NOMO-1 treated with DMSO at 0.1 percent for 48 hours (cell line): ENCODE results near the gene PCSK2.

Experiments used
- DNase-seq: peaks from one replicate; lab custom pipeline; 2025; ENCODE audit not compliant: unreplicated experiment; lab: John Stamatoyannopoulos, UW

PCSK2 gene

GRCh38 chr20:17470973-17471372 is 244.1 kb downstream of the PCSK2 start:
- no peak for DNase-seq

DNA sequence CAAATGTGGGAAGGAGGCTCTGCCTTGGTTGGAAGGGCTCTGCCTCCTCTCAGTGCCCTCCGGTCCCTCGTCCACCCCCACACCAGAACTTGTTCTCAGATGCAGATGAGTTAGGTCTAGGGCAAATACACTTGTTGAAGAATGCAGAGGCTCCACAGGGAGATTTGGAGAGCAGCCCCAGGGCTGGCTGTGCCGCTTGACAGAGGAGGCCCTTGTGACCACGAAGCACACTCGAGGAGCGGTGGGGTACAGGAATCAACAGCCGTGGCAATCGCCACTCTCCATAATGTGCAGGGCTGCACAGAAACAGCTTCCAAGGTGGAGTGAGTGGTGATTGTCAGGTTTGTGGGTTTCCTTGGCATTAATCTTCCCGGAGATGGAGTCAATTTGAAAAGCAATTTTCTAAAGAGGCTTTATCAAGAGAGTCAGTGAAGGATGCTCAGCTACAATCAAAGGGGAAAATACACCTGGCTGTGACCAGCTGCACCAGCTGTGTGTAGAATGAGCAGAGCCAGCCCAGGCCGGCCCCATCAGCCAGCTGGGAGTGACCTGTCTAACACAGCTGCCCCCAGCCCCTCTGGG is 244.9 kb downstream of the PCSK2 start:
- no peak for DNase-seq

DNA sequence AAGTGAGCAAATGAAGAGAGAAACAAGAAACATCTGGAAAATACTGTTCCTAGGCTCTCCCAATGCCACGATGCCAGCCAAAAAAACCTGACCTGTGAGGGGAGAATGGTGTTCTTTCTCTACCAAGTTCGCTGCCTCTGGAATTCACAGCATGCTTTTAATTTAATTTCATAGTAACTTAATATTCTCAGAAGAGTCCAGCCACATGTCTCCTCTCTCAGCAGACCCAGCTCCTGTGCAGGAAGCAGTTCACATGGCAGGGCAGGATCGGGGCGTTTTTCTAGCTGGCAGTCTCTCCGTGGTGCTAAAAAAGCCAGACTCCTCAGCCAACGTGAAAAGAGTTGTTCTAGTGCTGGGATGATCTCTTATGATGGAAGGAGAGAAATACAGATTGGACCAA is 246.8 kb downstream of the PCSK2 start:
- DNase-seq = no peak

- no peak for DNase-seq
Measured at GRCh38 chr20:17479063-17479657, 252.3 kb downstream of the PCSK2 start.

DNA sequence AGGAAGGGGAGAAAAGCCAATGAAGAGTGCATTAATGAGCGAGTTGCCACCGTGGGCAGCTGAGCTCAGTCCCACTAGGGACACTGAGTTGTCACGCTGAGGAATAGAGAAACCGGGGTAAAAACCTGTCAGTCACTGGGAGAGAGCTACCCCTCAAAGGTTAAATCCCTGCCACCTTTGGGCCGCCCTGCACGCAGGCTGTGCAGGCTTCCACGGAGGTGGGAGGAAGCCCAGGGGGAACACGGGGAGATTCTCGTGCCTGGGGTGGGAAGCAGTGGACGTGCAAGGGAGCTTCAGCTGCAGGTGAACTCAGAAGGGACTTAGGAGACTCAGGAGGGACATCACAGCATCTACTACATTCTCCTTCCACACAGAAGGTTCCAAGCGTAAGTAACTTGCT is 253.9 kb downstream of the PCSK2 start:
- no peak for DNase-seq

DNA sequence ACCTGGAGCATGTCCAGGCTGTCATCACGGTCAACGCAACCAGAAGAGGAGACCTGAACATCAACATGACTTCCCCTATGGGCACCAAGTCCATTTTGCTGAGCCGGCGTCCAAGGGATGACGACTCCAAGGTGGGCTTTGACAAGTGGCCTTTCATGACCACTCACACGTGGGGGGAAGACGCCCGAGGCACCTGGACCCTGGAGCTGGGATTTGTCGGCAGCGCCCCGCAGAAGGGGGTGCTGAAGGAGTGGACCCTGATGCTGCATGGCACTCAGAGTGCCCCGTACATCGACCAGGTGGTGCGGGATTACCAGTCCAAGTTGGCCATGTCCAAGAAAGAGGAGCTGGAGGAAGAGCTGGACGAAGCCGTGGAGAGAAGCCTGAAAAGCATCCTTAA is 254.8 kb downstream of the PCSK2 start:
- no peak for DNase-seq

- DNase-seq = no peak
Measured at GRCh38 chr20:17482536-17482935, 255.7 kb downstream of the PCSK2 start.

GRCh38 chr20:17485017-17485416 is 258.2 kb downstream of the PCSK2 start:
- no peak for DNase-seq

DNA sequence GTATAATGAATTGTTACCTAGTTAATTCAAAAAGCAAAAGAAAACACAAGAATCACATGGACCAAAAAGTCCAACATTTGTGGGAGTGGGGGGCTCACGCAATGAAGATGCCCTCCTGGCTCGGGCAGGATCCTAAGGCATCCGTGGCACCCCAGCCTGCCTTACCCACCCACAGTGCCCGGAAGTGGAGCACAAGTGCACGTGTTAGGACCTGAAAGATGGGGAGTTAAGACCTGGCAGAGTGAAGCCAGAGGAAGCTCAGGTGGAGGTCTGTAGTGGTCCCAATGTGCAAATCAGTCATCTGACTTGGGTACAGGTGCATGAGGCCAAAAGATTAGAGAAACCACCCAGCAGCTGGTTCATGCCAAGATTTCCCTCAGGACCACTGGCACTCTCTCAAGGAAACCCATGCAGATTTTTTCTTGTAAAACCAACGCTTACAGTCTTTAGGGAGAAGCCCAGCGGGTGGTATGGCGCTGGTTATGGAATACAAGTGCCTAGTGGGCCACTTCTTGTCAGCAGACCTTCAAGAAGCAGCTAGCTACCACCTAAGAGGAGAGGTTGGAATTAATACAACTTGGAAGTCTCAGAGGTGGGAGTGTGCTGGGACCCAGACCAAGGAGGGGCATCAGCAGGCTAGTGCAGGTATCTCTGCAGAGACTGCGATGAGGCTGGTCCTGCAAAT is 262.2 kb downstream of the PCSK2 start:
- no peak for DNase-seq

DNA sequence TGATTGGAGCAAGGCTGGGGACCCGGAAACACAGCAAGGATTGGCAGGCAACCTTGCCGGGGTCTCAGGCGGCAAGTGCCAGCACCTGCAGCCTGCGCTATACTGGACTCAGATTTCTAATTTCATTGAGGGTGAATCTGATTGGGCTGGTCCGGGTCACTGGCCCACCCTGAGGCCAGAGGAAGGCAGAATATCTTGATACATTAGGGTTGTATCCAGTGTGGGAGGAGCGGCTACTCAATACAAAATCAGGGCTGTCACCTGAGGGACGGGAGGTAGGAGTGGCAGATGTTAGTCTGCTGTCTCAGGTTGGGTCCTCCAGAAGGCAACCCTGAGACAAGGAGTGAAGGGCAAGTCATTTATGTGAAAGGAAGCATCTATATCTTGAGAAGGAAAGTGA is 263.7 kb downstream of the PCSK2 start:
- no peak for DNase-seq

DNA sequence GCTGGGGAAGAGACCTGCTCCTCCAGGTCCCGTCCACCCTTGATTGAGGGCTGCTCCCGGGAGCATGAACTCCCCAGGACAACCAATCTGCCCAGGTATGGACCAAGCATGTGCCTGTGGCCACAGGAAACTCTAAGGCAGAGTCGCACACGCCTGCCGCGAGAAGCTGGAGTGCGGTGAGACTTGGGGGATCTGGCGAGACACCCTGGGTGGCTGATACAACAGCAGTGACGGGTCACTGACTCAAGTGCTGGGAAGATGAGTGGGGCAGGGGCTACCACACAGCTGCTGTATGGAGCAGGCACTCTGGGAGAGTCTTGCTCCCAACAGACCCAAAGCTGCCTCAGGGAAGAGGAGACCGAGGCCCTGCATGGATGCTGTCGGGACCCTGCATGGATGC is 264.2 kb downstream of the PCSK2 start:
- DNase-seq = no peak

GRCh38 chr20:17491488-17491887 is 264.6 kb downstream of the PCSK2 start:
- no peak for DNase-seq

- DNase-seq = no peak
Measured at GRCh38 chr20:17493173-17493572, 266.3 kb downstream of the PCSK2 start.

DNA sequence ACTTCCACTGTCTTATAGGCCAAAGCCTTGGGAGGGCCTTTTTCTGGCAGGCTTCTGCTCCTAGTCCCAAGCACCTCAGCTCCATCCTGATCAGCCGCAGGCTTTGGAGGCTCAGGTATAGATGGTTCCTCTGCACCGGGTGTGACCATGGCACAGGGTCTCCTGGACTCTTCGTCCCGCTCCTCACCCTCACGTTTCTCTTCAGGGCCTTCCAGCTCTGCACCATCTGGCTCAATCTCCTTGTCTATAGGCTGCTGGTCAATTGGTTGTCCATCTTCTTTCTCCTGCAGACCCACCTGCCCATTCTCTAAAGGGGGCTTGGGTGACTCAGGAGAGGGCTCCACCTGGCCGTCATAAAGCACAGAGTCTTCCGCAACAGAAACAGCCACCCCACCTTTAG is 267.4 kb downstream of the PCSK2 start:
- no peak for DNase-seq

DNA sequence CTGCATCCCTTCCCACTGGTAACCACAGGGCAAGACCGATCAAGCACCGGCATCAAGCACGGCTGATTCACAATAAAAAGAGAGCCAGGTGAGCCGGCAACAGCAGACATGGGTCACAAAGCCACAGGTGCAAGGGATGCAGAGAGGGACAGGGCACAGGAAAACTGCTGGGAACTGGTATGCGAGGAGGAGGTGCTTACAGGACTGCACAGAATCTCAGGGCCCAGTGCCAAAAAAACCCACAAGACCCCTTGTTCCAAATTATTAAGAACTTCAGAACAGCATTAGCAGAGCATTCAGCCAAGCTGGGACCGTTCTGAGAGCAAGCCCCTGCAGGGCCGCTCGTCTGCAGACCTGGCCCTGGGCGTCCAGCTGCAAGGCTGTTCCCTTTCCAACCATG is 269.0 kb downstream of the PCSK2 start:
- no peak for DNase-seq

- DNase-seq = no peak
Measured at GRCh38 chr20:17497821-17498580, 271.2 kb downstream of the PCSK2 start.

DNA sequence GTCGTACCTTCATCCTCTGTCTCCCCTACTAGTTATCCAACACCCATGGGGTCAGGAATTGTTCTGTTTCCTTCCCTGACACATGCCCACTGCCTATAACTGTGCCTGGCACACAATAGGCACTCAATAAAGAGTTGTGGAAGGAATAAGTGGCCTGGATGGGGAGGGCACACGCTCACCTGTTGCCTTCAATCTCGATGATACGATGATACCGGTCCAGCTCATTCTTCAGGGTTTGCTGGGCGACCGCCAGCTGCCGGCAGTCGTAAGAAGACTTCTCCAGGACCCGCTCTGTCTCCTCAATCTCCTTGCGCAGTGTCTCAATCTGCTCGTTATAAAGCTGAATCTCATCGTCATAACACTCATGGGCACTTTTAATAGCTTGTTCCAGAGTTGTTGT is 271.8 kb downstream of the PCSK2 start:
- no peak for DNase-seq

GRCh38 chr20:17499041-17499440 is 272.2 kb downstream of the PCSK2 start:
- DNase-seq = no peak

GRCh38 chr20:17500271-17500670 is 273.4 kb downstream of the PCSK2 start:
- DNase-seq = no peak

DNA sequence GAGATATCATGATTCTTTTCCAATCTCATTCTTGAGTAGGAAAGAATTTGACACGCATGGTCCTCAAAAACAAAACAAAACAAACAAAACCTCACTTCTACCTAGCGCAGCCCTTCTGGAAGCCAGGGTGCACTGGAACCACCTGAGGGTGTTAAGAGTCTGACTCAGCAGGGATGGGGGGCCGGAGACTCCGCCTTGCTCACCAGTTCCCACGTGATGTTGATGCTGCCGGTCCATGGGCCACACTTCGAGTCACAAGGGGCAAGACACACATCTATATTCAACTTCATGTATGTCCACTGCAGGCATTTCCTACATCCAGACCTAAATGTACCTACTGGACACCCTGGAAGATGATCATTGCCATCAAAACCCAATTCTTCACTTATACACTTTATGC is 274.0 kb downstream of the PCSK2 start:
- DNase-seq = no peak

DNA sequence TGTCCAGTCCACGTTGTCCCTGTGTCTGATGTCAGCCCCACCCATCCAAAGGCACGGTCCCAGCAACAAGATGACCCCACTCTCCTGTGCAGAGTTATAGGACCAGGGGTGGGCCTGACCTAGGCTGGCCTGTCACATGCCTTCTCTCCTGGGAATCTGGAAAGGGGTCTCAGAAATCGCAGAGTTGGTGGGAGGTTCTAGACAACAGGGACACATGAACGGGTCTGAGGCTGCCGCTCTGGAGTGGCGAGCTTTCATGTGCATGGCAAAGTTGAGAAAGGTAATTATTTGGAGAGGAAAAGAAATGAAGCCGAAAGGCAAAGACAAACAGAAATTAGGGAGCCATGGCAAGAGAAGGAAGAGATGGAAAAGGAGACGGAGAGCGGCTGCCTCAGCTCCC is 274.9 kb downstream of the PCSK2 start:
- DNase-seq = no peak

- no peak for DNase-seq
Measured at GRCh38 chr20:17502105-17502504, 275.3 kb downstream of the PCSK2 start.
